GM23338 (cell line): ENCODE measurements around the gene ZBTB12.

Experiments
- CTCF ChIP-seq, 2 experiments: fragments of 200-600 bp in 1 of 2; sonication (generic) in 1 of 2; conservative IDR thresholded peaks; 2 replicates each; pipeline versions ENCODE4 v1.5.1 to v1.6.1; 2016 to 2017; ENCODE audit warnings: antibody characterized with exemption in 2 of 2, low read depth in 2 of 2, mild to moderate bottlenecking in 2 of 2, moderate library complexity in 1 of 2
- EZH2 ChIP-seq: fragments of 200-600 bp; sonication (generic); IDR thresholded peaks from one replicate; pipeline ENCODE4 v1.8.0; 2017; ENCODE audit warnings: antibody characterized with exemption, mild to moderate bottlenecking, low read depth; ENCODE audit not compliant: unreplicated experiment

DNA sequence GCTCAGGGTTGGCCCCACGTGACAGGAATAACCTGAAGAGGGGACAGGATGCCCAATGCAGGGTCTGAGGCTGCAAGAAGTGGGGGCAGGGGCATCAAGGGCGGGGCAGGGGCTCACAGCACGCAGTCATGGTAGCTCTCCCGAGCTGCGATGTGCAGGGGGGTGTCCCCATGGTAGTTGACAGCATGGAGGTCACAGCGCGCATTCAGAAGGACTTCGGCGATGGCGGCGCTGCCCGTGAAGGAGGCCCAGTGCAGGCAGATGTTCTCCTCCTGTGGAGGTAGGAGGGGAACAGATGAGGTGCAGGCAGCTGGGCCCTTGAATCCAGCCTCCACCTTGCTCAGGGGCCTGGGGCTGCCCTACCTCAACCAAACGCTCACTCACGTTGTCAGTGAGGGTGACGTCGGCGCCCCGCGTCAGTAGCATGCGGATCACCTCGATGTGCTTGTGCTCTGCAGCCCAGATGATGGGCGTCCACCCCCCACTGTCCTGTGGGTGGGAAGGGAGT, 17.3 kb downstream of the ZBTB12 start:
- TF ChIP-seq EZH2 (no peak), CTCF (conservative IDR thresholded peaks at IDR 0.05; ENCODE audit: low read depth in 2 of 2) (no peak)
